SU-DHL-6 (cell line): ENCODE results near the gene TXNRD3.
"Not testable (repeated sequence)": the region's sequence is repeated elsewhere in the genome, so short reads cannot be mapped to it uniquely, and the experiment has no call there.

ENCODE experiments used
- H2AFZ ChIP-seq: fragments of 200-600 bp; sonication (generic); 2 replicates; pipeline ENCODE4 v1.6.1; 2014; ENCODE audit warnings: low read depth, mild to moderate bottlenecking, moderate library complexity, mixed read lengths, antibody characterized with exemption, low read length; ENCODE audit not compliant: severe bottlenecking
- H3F3A ChIP-seq: fragments of 200-600 bp; shearing (Covaris generic); 2 replicates; pipeline ENCODE4 v1.6.0; 2016; ENCODE audit warnings: antibody characterized with exemption, mild to moderate bottlenecking; ENCODE audit not compliant: insufficient read depth
- H3K27ac ChIP-seq: fragments of 200-600 bp; sonication (generic); 2 replicates; pipeline ENCODE4 v1.5.1; 2016; ENCODE audit warnings: low read depth, mild to moderate bottlenecking, low read length, moderate library complexity, mixed read lengths
- H3K27me3 ChIP-seq: fragments of 200-600 bp; sonication (generic), shearing (Covaris generic); 2 replicates; pipeline ENCODE4 v1.6.0; 2014; ENCODE audit warnings: mild to moderate bottlenecking, low read length
- H3K36me3 ChIP-seq: fragments of 200-600 bp; sonication (generic); 2 replicates; pipeline ENCODE4 v1.6.1; 2014; ENCODE audit warnings: mild to moderate bottlenecking, low read length, mixed read lengths
- H3K4me2 ChIP-seq: fragments of 300-600, 200-600 bp; shearing (Covaris generic), sonication (generic); 2 replicates; pipeline ENCODE4 v1.6.0; 2014; ENCODE audit warnings: low read length, low read depth, mild to moderate bottlenecking; ENCODE audit not compliant: poor library complexity, severe bottlenecking
- H3K4me3 ChIP-seq: fragments of 200-600 bp; sonication (generic); 2 replicates; pipeline ENCODE4 v1.5.1; 2014; ENCODE audit warnings: antibody characterized with exemption, low read length, mild to moderate bottlenecking, mixed read lengths; ENCODE audit not compliant: insufficient read depth, poor library complexity, severe bottlenecking
- H3K79me2 ChIP-seq: fragments of 200-600 bp; sonication (generic); 2 replicates; pipeline ENCODE4 v1.6.1; 2014; ENCODE audit warnings: mild to moderate bottlenecking, low read length, moderate library complexity; ENCODE audit not compliant: insufficient read depth
- H3K9ac ChIP-seq: fragments of 200-600 bp; sonication (generic); 2 replicates; pipeline ENCODE4 v1.7.0; 2014; ENCODE audit warnings: mild to moderate bottlenecking, low read length
- H3K9me2 ChIP-seq: fragments of 200-600 bp; sonication (generic); replicated peaks from 2 replicates; pipeline ENCODE4 v1.6.1; 2014; ENCODE audit warnings: low read length; ENCODE audit not compliant: insufficient read depth
- H3K9me3 ChIP-seq: fragments of 200-600 bp; sonication (generic); 2 replicates; pipeline ENCODE4 v1.6.1; 2014; ENCODE audit warnings: low read length, mixed read lengths; ENCODE audit not compliant: insufficient read depth
- H4K20me1 ChIP-seq: fragments of 200-600 bp; sonication (generic); 2 replicates; pipeline ENCODE4 v1.6.1; 2014; ENCODE audit warnings: low read depth, mild to moderate bottlenecking, antibody characterized with exemption, low read length, moderate library complexity, mixed read lengths
- CTCF ChIP-seq: fragments of 200-600 bp; sonication (generic); IDR thresholded peaks from one replicate; pipeline ENCODE4 v1.5.1; 2017; ENCODE audit warnings: antibody characterized with exemption, mild to moderate bottlenecking, low read length, moderate library complexity; ENCODE audit not compliant: insufficient read depth, poor library complexity, severe bottlenecking
- EZH2phosphoT487 ChIP-seq: fragments of 200-600 bp; sonication (generic), shearing (Covaris generic); conservative IDR thresholded peaks from 2 replicates; pipeline ENCODE4 v1.6.1; 2018; ENCODE audit warnings: mild to moderate bottlenecking, antibody characterized with exemption, low read length, moderate library complexity, mixed read lengths

Gene TXNRD3

GRCh38 chr3:126599101-126599500 is 55.8 kb downstream of the TXNRD3 start:
- Histone ChIP-seq H3K79me2 (no peaks in the 10 kb centered on the region), H3K9me2 (no peaks in the 10 kb centered on the region), H4K20me1 (no peaks in the 10 kb centered on the region), H2AFZ (no peak overlapping the region), H3K36me3 (no peaks in the 10 kb centered on the region), H3K27ac (no peak overlapping the region), H3K9me3 (no peaks in the 10 kb centered on the region), H3F3A (no peaks in the 10 kb centered on the region), H3K4me3 (no peak overlapping the region), H3K4me2 (no peak overlapping the region), H3K27me3 (no peaks in the 10 kb centered on the region), H3K9ac (no peak overlapping the region)
- TF ChIP-seq CTCF (no peak), EZH2phosphoT487 (no peak)

- H3K4me3 ChIP-seq, H3K9me2 ChIP-seq, H3K79me2 ChIP-seq, H3K9ac ChIP-seq, H4K20me1 ChIP-seq, H3K27ac ChIP-seq, H3K27me3 ChIP-seq, H3K4me2 ChIP-seq, H3F3A ChIP-seq, H3K9me3 ChIP-seq, H2AFZ ChIP-seq, H3K36me3 ChIP-seq: not testable (repeated sequence)
Measured at GRCh38 chr3:126595479-126595878, 59.4 kb downstream of the TXNRD3 start.

- H3K4me3 ChIP-seq, H3K9ac ChIP-seq, H2AFZ ChIP-seq, H3K27ac ChIP-seq, H3K79me2 ChIP-seq, H3K9me3 ChIP-seq, H4K20me1 ChIP-seq, H3K9me2 ChIP-seq, H3K4me2 ChIP-seq, H3K36me3 ChIP-seq, H3K27me3 ChIP-seq, H3F3A ChIP-seq: not testable (repeated sequence)
Measured at GRCh38 chr3:126591515-126591914, 63.4 kb downstream of the TXNRD3 start.

GRCh38 chr3:126582311-126582710 is 72.6 kb downstream of the TXNRD3 start:
- Histone ChIP-seq H3K4me2 (no peak overlapping the region), H3K36me3 (no peaks in the 10 kb centered on the region), H3K79me2 (no peaks in the 10 kb centered on the region), H4K20me1 (no peaks in the 10 kb centered on the region), H3K27ac (no peak overlapping the region), H3F3A (no peaks in the 10 kb centered on the region), H3K4me3 (no peak overlapping the region), H3K9me3 (no peaks in the 10 kb centered on the region), H3K9ac (no peak overlapping the region), H3K27me3 (no peaks in the 10 kb centered on the region), H2AFZ (no peak overlapping the region), H3K9me2 (no peaks in the 10 kb centered on the region)
- TF ChIP-seq EZH2phosphoT487 = no peak
- no peak for TF ChIP-seq CTCF
